ENCODE data around the gene RHBDD1. TPM values are rescaled to one million over a fixed set of nuclear protein-coding genes. Genes with fewer than 3 reads are reported as not detected.

Gene RHBDD1
- total RNA-seq, 1 experiment from 2014 or later, result 28.0 TPM

DNA sequence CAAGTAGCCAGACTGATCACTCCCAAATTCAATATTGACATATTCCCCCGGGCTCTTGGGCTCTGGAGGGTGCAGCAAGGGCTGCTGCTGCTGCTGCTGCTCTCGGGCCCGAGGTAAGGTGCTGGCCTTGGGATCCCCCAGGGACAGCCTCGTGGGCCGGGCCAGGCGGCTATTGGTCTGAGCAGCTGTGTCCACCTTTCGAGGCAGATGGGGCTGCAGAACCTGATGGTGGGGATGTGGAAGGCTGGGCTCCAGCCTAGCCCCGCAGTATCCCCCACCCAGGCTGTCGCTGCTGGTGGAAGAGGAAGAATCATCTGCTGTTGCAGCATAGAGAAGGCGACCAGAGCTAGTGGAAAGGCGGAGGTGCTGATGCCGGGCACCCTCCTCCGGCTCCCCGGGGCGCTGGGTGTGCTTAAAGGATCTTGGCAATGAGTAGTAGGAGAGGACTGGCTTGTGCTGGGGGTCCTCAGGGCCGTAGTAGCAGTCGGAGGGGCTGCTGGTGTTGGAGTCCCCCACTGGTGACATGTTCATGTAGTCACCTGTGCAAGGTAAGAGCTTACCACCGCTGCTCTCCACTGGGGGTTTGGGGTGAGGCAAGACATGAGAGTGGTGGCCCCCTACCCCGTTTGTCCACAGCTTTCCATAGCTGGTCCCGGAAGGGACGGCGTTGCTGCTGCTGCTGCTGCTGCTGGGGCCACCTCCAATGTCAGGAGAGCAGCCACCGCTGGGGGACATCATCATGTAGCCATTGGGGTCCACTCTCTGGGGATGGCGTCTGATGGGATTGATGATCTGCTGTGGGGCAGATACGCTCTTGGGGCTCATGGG lies 39.6 kb upstream of the RHBDD1 start:
- intact Hi-C loops (cut with micrococcal nuclease; ENCODE audit: unreplicated experiment), result loop anchor here (2.0 to 5.0 kb wide), 5 partner anchors 364 to 1001 kb away; no protein-coding TSS in a partner anchor

DNA sequence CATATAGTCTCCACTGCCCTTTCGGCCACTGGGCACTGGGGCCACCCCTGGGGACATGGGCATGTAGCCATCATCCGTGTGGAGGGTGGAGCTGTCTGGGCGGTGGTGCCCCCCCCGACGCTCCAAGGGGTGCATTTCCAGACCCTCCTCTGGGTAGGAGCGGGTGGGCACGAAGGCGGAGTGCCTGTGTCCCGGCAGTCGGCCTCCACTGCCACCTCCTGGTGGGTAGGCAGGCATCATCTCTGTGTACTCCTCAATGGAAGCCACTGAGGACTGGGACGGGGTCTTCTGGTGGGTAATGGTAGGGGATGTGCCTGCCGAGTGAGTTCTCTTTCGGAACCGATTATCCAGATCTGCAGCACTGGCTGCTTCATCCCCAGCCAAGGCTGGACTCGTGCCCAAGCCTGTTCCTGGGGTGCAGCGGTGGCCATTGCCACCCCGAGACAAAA lies 39.0 kb upstream of the RHBDD1 start:
- H3K27me3 ChIP-seq (replicated peaks; ENCODE audit: insufficient read depth, low read depth, low read length, poor library complexity), result no peaks in the 10 kb centered on the region
- peaks cover 38% of the 10 kb centered on the region for H3K4me1 ChIP-seq (ENCODE audit: insufficient read depth, low read length, poor library complexity, severe bottlenecking)
- peak; percentile 90 for DNase-seq (ENCODE audit: low spot score)
- H3K4me3 ChIP-seq (ENCODE audit: low read depth, low read length, poor library complexity, severe bottlenecking), result peak overlapping the region; percentile 91
- TSS peak; percentile 4 for BruUV-seq (replicated peaks)
- POLR2A ChIA-PET (ENCODE audit: low non-redundant PET), result interaction anchor here (0.6 kb wide), 1 partner anchor 669 kb away, joined by 3 read pairs; no protein-coding TSS in a partner anchor
- CTCF ChIA-PET, result interaction anchor here (0.6 to 1.1 kb wide), 4 partner anchors 24 to 1132 kb away, joined by 3 to 10 read pairs (median 5); no protein-coding TSS in a partner anchor
- H3K36me3 ChIP-seq (ENCODE audit: insufficient read depth, low read length, poor library complexity, severe bottlenecking), result peaks cover 28% of the 10 kb centered on the region
- peak overlapping the region; percentile 88 for H3K27ac ChIP-seq (ENCODE audit: low read depth, low read length, poor library complexity, severe bottlenecking)
- TF ChIP-seq, protein P1, sequence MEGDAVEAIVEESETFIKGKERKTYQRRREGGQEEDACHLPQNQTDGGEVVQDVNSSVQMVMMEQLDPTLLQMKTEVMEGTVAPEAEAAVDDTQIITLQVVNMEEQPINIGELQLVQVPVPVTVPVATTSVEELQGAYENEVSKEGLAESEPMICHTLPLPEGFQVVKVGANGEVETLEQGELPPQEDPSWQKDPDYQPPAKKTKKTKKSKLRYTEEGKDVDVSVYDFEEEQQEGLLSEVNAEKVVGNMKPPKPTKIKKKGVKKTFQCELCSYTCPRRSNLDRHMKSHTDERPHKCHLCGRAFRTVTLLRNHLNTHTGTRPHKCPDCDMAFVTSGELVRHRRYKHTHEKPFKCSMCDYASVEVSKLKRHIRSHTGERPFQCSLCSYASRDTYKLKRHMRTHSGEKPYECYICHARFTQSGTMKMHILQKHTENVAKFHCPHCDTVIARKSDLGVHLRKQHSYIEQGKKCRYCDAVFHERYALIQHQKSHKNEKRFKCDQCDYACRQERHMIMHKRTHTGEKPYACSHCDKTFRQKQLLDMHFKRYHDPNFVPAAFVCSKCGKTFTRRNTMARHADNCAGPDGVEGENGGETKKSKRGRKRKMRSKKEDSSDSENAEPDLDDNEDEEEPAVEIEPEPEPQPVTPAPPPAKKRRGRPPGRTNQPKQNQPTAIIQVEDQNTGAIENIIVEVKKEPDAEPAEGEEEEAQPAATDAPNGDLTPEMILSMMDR (conservative IDR thresholded peaks at IDR 0.05; ENCODE audit: low read depth, low read length), result peak; percentile 90
- no peak for TF ChIP-seq EZH2 (IDR thresholded peaks at IDR 0.05; ENCODE audit: borderline replicate concordance, low read depth, low read length, poor library complexity, severe bottlenecking)
- intact Hi-C loops (cut with micrococcal nuclease; ENCODE audit: unreplicated experiment), result loop anchor here (1.0 to 5.0 kb wide), 6 partner anchors 365 to 1127 kb away; no protein-coding TSS in a partner anchor
- H3K9me3 ChIP-seq (ENCODE audit: low read depth, low read length, poor library complexity, severe bottlenecking), result no peaks in the 10 kb centered on the region

More for the DNA sequence above, 39.6 kb upstream of the RHBDD1 start:
- no TSS peak for BruUV-seq (replicated peaks)
- CTCF ChIA-PET, result interaction anchor here (1.0 kb wide), 1 partner anchor 581 kb away, joined by 3 read pairs; no protein-coding TSS in a partner anchor
- no peaks in the 10 kb centered on the region for H3K27me3 ChIP-seq (replicated peaks; ENCODE audit: insufficient read depth, low read depth, low read length, poor library complexity)
- H3K9me3 ChIP-seq (ENCODE audit: low read depth, low read length, poor library complexity, severe bottlenecking), result no peaks in the 10 kb centered on the region
- POLR2A ChIA-PET (ENCODE audit: low non-redundant PET), result interaction anchor here (0.6 kb wide), 2 partner anchors 104 to 613 kb away, joined by 3 to 4 read pairs; no protein-coding TSS in a partner anchor
- H3K4me3 ChIP-seq (ENCODE audit: low read depth, low read length, poor library complexity, severe bottlenecking), result peak overlapping the region; percentile 91
- peak; percentile 40 for DNase-seq (ENCODE audit: low spot score)
- peaks cover 36% of the 10 kb centered on the region for H3K4me1 ChIP-seq (ENCODE audit: insufficient read depth, low read length, poor library complexity, severe bottlenecking)
- TF ChIP-seq, protein P1 (conservative IDR thresholded peaks at IDR 0.05; ENCODE audit: low read depth, low read length), result no peak
- TF ChIP-seq EZH2 (IDR thresholded peaks at IDR 0.05; ENCODE audit: borderline replicate concordance, low read depth, low read length, poor library complexity, severe bottlenecking), result no peak
- H3K36me3 ChIP-seq (ENCODE audit: insufficient read depth, low read length, poor library complexity, severe bottlenecking), result peaks cover 28% of the 10 kb centered on the region
- peak overlapping the region; percentile 88 for H3K27ac ChIP-seq (ENCODE audit: low read depth, low read length, poor library complexity, severe bottlenecking)

DNA sequence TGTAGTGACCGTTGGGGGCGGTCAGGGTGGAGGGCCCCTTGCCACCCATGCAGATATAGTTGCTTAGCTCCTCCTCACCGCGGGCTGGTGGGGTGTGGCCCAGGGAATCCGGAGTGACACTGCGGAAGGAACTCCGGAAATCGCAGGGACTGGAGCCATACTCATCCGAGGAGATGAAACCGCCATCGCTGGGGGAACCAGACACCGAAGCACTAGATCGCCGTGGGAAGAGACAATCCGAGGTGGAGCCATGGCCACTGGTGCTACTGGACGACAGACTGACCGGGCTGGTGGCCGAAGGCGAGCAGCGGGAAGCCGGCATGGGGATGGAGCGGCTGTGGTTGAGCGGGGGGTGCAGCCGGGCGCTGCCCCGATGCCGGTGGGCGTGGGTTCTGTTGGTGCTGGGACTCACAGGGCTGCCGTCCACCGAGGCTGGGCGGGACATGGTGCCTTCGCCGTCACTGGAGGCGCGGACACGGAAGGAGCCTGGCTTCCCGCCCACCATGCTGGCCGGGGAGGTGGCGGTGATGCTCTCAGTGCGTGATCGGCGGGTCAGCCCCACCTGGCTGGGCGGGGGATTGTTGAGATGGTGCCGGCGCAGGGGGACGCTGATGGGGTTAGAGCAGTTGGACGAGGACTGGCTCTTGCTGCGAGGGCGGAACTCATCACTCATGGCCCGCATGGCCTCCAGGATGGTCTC lies 38.4 kb upstream of the RHBDD1 start:
- no peaks in the 10 kb centered on the region for H3K9me3 ChIP-seq (ENCODE audit: low read depth, low read length, poor library complexity, severe bottlenecking)
- CTCF ChIA-PET, result interaction anchor here (0.6 to 1.1 kb wide), 4 partner anchors 25 to 1132 kb away, joined by 3 to 10 read pairs (median 5); no protein-coding TSS in a partner anchor
- H3K4me1 ChIP-seq (ENCODE audit: insufficient read depth, low read length, poor library complexity, severe bottlenecking), result peaks cover 38% of the 10 kb centered on the region
- intact Hi-C loops (cut with micrococcal nuclease; ENCODE audit: unreplicated experiment), result loop anchor here (1.0 to 5.0 kb wide), 6 partner anchors 365 to 1127 kb away; no protein-coding TSS in a partner anchor
- H3K27ac ChIP-seq (ENCODE audit: low read depth, low read length, poor library complexity, severe bottlenecking), result peak overlapping the region; percentile 88
- peak overlapping the region; percentile 91 for H3K4me3 ChIP-seq (ENCODE audit: low read depth, low read length, poor library complexity, severe bottlenecking)
- BruUV-seq (replicated peaks), result TSS peak; percentile 26
- POLR2A ChIA-PET (ENCODE audit: low non-redundant PET), result interaction anchor here (0.6 kb wide), 1 partner anchor 669 kb away, joined by 3 read pairs; no protein-coding TSS in a partner anchor
- H3K27me3 ChIP-seq (replicated peaks; ENCODE audit: insufficient read depth, low read depth, low read length, poor library complexity), result no peaks in the 10 kb centered on the region
- peaks cover 28% of the 10 kb centered on the region for H3K36me3 ChIP-seq (ENCODE audit: insufficient read depth, low read length, poor library complexity, severe bottlenecking)
- DNase-seq (ENCODE audit: low spot score), result peak; percentile 93
- no peak for TF ChIP-seq EZH2 (IDR thresholded peaks at IDR 0.05; ENCODE audit: borderline replicate concordance, low read depth, low read length, poor library complexity, severe bottlenecking)
- TF ChIP-seq, protein P1 (conservative IDR thresholded peaks at IDR 0.05; ENCODE audit: low read depth, low read length), result no peak

Data from A673 (cell line).